Measurements from ENCODE around the gene NAT10. TPM values are rescaled to one million over a fixed set of nuclear protein-coding genes. Genes with fewer than 3 reads are reported as not detected.

NAT10 gene
- polyA plus RNA-seq, 1 of the 3 experiments (the other 2 are of a cell fraction) = 31.0 TPM

GRCh38 chr11:34105957-34106504 lies 602 bp downstream of the NAT10 start:
- Histone ChIP-seq H4K20me1 (ENCODE audit: insufficient read depth) (no peaks in the 10 kb centered on the region), H3K79me2 (ENCODE audit: insufficient read depth) (peaks cover 36% of the 10 kb centered on the region), H3K27ac (ENCODE audit: low read depth in 2 of 2, low read length in 1 of 2) (peak overlapping the region; percentile 89 to 98), H3K9me2 (no peaks in the 10 kb centered on the region), H3F3A (replicated peaks; ENCODE audit: insufficient read depth) (peaks cover 40% of the 10 kb centered on the region), H3K36me3 (replicated peaks in 1 of 2; ENCODE audit: control insufficient read depth in 1 of 2, insufficient read depth in 2 of 2, low read length in 1 of 2) (peaks cover 48 to 50% of the 10 kb centered on the region in 2 experiments), H3K4me2 (peak overlapping the region; percentile 94), H3K4me3 (ENCODE audit: low read depth in 2 of 2, low read length in 1 of 2) (peak overlapping the region; percentile 89 to 97), H3K9me3 (no peaks in the 10 kb centered on the region), H3K4me1 (ENCODE audit: control insufficient read depth in 1 of 2, insufficient read depth in 2 of 2, low read depth in 1 of 2, low read length in 1 of 2) (peaks cover 13 to 19% of the 10 kb centered on the region in 2 experiments; a peak in 3 of 4 replicates), H3K9ac (peak overlapping the region; percentile 88), H3K27me3 (ENCODE audit: insufficient read depth) (no peaks in the 10 kb centered on the region), H2AFZ (ENCODE audit: low read depth) (peak overlapping the region; percentile 45; the same call in 1 of the 2 replicates)
- peak; percentile 21 for DNase-seq
- 0% methylated on average over 7 of the region's 17 CpGs for WGBS (ENCODE audit: low lambda C conversion rate)
- ChIA-PET CTCF (interaction anchor here (0.7 to 1.6 kb wide), 8 partner anchors 55 to 297 kb away, joined by 3 to 13 read pairs (median 3); partner anchors contain the start of genes ABTB2 and CAPRIN1), POLR2A (interaction anchor here (0.6 to 1.7 kb wide), 6 partner anchors 15 to 68 kb away, joined by 3 to 16 read pairs (median 4); partner anchors contain the start of gene CAPRIN1)
- TF ChIP-seq YY1 (IDR thresholded peaks at IDR 0.05; ENCODE audit: low read depth) = 0 out of 2 replicates have a peak, but pooled peaks have one; percentile 8
- TF ChIP-seq FOSL2 (IDR thresholded peaks at IDR 0.05; ENCODE audit: borderline replicate concordance, low read depth) = no peak

DNA sequence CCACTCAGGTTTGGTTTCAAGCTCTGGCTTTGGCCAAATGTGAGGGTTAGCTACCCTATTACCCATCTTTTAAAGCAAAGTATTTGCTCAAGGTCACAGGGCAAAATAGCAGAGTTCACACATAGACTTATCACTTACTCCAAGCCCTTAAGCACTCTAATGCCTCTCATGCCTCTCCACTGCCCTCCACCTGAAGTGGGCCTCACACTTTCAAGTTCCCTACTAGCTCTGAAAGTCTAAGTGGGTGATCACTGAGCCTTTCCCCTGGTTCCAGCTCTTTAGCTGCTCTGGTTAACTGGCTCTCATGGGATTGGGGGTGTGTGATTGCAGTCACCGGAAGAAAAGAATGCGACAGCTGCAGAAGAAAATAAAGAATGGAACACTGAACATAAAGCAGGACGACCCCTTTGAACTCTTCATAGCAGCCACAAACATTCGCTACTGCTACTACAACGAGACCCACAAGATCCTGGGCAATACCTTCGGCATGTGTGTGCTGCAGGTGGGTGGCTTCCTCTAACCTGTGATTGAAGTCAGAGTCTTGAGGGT lies 6.4 kb downstream of the NAT10 start:
- DNase-seq = no peak
- Histone ChIP-seq H3F3A (replicated peaks; ENCODE audit: insufficient read depth) (no peaks in the 10 kb centered on the region), H3K4me1 (ENCODE audit: control insufficient read depth in 1 of 2, insufficient read depth in 2 of 2, low read depth in 1 of 2, low read length in 1 of 2) (peaks cover 2 to 9% of the 10 kb centered on the region in 2 experiments; a peak in 2 of 4 replicates), H4K20me1 (ENCODE audit: insufficient read depth) (no peaks in the 10 kb centered on the region), H3K9me3 (no peaks in the 10 kb centered on the region), H3K4me3 (ENCODE audit: low read depth in 2 of 2, low read length in 1 of 2) (no peak overlapping the region), H3K9ac (no peak overlapping the region), H3K36me3 (replicated peaks in 1 of 2; ENCODE audit: control insufficient read depth in 1 of 2, insufficient read depth in 2 of 2, low read length in 1 of 2) (peaks cover 71 to 79% of the 10 kb centered on the region in 2 experiments), H2AFZ (ENCODE audit: low read depth) (no peak overlapping the region), H3K27ac (ENCODE audit: low read depth in 2 of 2, low read length in 1 of 2) (no peak overlapping the region), H3K79me2 (ENCODE audit: insufficient read depth) (peaks cover 23% of the 10 kb centered on the region), H3K27me3 (ENCODE audit: insufficient read depth) (no peaks in the 10 kb centered on the region), H3K4me2 (no peak overlapping the region), H3K9me2 (no peaks in the 10 kb centered on the region)
- POLR2A ChIA-PET = no interaction called here
- WGBS (ENCODE audit: low lambda C conversion rate) = 98% methylated on average over 6 of the region's 6 CpGs
- TF ChIP-seq YY1 (IDR thresholded peaks at IDR 0.05; ENCODE audit: low read depth) (no peak), EP300 (IDR thresholded peaks at IDR 0.05; ENCODE audit: borderline replicate concordance in 1 of 2, low read depth in 1 of 2, low read length in 1 of 2) (no peak)
- TF ChIP-seq, protein P1, sequence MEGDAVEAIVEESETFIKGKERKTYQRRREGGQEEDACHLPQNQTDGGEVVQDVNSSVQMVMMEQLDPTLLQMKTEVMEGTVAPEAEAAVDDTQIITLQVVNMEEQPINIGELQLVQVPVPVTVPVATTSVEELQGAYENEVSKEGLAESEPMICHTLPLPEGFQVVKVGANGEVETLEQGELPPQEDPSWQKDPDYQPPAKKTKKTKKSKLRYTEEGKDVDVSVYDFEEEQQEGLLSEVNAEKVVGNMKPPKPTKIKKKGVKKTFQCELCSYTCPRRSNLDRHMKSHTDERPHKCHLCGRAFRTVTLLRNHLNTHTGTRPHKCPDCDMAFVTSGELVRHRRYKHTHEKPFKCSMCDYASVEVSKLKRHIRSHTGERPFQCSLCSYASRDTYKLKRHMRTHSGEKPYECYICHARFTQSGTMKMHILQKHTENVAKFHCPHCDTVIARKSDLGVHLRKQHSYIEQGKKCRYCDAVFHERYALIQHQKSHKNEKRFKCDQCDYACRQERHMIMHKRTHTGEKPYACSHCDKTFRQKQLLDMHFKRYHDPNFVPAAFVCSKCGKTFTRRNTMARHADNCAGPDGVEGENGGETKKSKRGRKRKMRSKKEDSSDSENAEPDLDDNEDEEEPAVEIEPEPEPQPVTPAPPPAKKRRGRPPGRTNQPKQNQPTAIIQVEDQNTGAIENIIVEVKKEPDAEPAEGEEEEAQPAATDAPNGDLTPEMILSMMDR (IDR thresholded peaks at IDR 0.05) = no peak
- CTCF ChIA-PET = no interaction called here

DNA sequence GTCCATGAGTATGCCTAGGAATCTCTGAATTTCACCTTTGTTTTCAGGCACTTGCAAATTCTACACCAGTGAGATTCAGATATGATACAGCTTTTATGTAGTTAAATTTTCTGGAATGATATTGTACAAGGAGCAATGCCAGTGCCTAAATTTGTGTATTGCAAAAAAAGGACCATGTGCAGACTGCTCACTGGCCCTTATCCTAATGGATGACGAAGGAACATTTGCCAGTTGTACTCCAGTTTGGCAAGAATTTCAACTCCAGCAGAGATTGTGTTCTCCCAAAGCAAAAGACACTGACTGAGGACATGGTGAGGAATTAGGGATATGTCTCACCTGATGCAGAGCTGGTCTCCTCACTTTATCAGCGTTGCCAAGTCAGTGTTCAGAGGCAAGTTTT lies 8.6 kb downstream of the NAT10 start:
- peaks cover 76 to 89% of the 10 kb centered on the region in 2 experiments for H3K36me3 ChIP-seq (replicated peaks in 1 of 2; ENCODE audit: control insufficient read depth in 1 of 2, insufficient read depth in 2 of 2, low read length in 1 of 2)
- no peaks in the 10 kb centered on the region for H3K9me2 ChIP-seq
- ChIA-PET POLR2A (no interaction called here), CTCF (interaction anchor here (1.4 kb wide), 1 partner anchor 117 kb away, joined by 3 read pairs; no protein-coding TSS in a partner anchor)
- TF ChIP-seq NFIC (IDR thresholded peaks at IDR 0.05; ENCODE audit: borderline replicate concordance) (no peak), FOXM1 (IDR thresholded peaks at IDR 0.05; ENCODE audit: low read depth) (no peak), ELF1 (IDR thresholded peaks at IDR 0.05) (no peak)
- peaks cover under 1% of the 10 kb centered on the region; the same call in 1 of the 2 replicates for H3K79me2 ChIP-seq (ENCODE audit: insufficient read depth)
- no peak overlapping the region for H3K4me3 ChIP-seq (ENCODE audit: low read depth in 2 of 2, low read length in 1 of 2)
- 84% methylated on average over 2 of the region's 2 CpGs for WGBS (ENCODE audit: low lambda C conversion rate)
- H3K27me3 ChIP-seq (ENCODE audit: insufficient read depth) = no peaks in the 10 kb centered on the region
- no peaks in the 10 kb centered on the region for H3K4me1 ChIP-seq (ENCODE audit: control insufficient read depth in 1 of 2, insufficient read depth in 2 of 2, low read depth in 1 of 2, low read length in 1 of 2)
- H3K4me2 ChIP-seq = no peak overlapping the region
- no peaks in the 10 kb centered on the region for H3K9me3 ChIP-seq
- H3K27ac ChIP-seq (ENCODE audit: low read depth in 2 of 2, low read length in 1 of 2) = no peak overlapping the region
- no peak overlapping the region for H2AFZ ChIP-seq (ENCODE audit: low read depth)
- no peak overlapping the region for H3K9ac ChIP-seq
- no peaks in the 10 kb centered on the region for H3F3A ChIP-seq (replicated peaks; ENCODE audit: insufficient read depth)
- DNase-seq = no peak
- H4K20me1 ChIP-seq (ENCODE audit: insufficient read depth) = no peaks in the 10 kb centered on the region

All from SK-N-SH (cell line).